Glomerular visceral epithelial cell (primary cell): ENCODE results near the gene TUBE1.
"Not testable (repeated sequence)": the region's sequence is repeated elsewhere in the genome, so short reads cannot be mapped to it uniquely, and the experiment has no call there.

Experiments used
- DNase-seq: peaks from one replicate; pipeline ENCODE4 v3.0.0-alpha.2; 2016; ENCODE audit errors: extremely low spot score

The TUBE1 gene, protein sequence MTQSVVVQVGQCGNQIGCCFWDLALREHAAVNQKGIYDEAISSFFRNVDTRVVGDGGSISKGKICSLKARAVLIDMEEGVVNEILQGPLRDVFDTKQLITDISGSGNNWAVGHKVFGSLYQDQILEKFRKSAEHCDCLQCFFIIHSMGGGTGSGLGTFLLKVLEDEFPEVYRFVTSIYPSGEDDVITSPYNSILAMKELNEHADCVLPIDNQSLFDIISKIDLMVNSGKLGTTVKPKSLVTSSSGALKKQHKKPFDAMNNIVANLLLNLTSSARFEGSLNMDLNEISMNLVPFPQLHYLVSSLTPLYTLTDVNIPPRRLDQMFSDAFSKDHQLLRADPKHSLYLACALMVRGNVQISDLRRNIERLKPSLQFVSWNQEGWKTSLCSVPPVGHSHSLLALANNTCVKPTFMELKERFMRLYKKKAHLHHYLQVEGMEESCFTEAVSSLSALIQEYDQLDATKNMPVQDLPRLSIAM

GRCh38 chr6:112087136-112087911, at the start of gene TUBE1, which contains the start of gene FAM229B:
TUBE1 (minus strand) TSS chr6:112087482; CDS start chr6:112087434, 48 bp downstream.
FAM229B (plus strand) TSS chr6:112087591; CDS start chr6:112099284, 11,693 bp downstream.
- peak; percentile 95 for DNase-seq

DNA sequence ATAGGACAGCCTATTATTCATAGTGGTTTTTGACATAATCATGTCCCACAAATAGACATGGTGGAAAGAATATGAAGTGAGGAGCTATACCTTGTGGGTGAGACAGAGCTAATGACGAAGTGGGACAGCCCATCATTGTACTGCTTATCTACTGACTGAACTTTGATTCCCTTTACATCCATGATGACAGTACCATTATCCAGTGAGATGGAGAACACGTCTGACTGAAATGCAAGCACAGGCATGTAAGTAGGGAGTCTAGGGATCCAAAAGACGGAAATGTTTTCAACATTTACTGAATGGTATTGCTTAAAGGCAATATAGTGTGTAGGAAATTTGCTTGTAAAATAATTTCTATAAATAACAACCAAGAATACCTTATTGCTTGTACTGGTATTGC, 43.6 kb upstream of the TUBE1 start:
- no peak for DNase-seq

- no peak for DNase-seq
Measured at GRCh38 chr6:112128208-112128607, 40.9 kb upstream of the TUBE1 start.

DNA sequence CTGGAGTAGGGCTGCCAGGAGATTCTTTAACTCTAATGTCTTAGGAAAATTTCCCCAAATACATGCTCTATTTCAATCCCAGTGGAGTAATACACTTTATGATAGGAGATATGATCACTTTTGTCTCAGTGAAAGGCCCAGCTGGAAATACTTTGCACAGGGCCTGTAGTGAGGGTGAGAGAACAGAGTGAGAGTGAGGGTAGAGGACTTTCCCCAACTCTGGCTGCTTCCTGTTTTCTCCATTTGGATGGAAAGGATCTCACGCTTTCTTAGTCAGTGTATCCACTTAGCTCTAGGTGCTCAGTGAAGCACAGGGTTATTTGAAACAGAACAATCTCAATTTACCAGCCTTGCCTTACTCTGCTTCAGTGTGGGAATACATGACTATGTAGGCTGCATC, 36.7 kb upstream of the TUBE1 start:
- DNase-seq = no peak

DNA sequence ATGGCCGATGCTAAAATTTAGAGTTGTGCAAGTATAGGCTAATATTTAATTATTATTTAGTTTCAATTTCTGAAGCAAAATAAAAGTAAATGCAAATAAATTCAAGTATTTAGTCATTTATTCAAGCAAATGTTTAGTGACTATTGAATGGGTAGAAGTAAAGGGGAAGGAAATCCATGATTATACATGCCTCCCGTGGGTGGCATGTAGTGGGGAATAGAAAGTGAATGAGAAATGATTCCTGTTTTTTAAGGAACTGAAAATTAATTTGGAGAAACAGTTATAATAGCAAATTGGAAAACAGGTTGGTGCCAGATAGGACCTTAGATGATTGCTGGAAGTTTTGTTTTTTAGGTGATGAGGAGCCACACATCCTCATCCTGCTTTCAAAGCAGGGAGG, 35.5 kb upstream of the TUBE1 start:
- DNase-seq = no peak

- no peak for DNase-seq
Measured at GRCh38 chr6:112118034-112118433, 30.8 kb upstream of the TUBE1 start.

DNA sequence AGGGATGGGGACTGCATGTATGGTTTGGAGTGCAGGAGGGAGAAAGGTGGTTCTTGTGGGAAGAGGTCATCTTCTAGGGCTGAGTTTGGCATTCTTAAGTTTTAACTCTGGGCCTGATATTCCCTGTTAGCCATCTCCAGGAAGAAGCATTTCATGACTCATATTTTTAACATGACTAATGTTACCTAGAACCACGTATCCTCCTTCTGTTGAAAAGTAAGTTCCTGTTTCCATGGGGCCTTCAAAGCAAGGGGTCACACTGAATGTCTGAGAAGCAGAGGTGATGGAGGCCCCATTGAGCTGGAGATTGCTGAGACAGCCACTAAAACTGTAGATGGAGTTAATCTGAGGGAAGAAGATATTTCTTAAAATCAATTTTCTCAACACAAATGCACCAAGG, 30.3 kb upstream of the TUBE1 start:
- DNase-seq = peak; percentile 46

GRCh38 chr6:112116221-112116620, 28.9 kb upstream of the TUBE1 start:
- peak; percentile 7 for DNase-seq

DNA sequence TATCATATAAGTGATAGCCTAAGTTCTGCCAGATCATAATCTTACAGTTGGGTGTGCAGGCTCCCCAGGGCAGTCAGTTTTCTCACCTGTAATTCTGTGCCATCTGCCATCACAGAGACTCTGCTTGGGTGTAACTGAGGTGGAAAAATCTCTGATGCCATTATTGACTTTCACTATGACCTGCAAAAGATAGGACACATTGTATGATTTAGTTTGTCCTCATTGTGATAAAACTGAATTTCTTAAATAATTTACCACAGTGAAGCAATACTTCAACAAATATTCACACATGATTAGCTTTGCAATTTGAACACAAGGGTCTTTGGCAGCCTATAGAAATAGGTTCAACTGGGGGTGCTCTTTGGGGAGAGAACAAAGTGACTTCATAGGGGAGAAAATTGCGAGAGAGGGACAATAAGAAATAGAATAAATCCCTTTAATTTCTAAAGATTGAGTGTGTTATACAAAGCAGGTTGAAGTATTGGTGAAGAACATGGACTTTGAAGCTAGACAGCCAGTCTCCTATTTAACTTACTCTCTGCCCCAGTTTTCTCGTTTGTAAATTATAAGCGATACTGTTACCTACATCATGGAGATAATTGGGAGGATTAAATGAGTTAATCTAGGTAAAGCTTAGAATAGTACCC, 27.4 kb upstream of the TUBE1 start:
- DNase-seq = no peak

- DNase-seq = no peak
Measured at GRCh38 chr6:112113918-112114317, 26.6 kb upstream of the TUBE1 start.

- DNase-seq = no peak
Measured at GRCh38 chr6:112113431-112113830, 26.1 kb upstream of the TUBE1 start.

DNA sequence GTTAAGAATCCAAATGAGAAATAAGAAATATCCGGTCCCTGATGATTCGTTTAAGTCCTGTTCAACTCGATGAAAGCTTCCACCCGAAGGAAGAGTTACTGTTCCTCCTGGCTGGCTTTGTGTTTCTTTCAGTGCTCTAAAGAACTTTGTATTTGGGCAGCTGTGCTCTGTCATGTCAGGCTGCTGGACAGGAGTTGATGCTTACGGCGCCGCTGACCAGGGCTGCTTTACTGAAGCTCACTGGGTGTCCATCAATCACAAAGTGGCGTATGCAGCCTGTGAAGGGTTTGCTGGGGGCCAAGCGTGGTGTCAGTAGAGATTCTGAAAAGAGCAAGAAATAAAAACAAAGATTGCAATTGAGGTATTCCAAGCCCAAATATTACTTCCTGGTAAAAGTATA, 22.0 kb upstream of the TUBE1 start:
- DNase-seq = no peak

GRCh38 chr6:112106562-112106961, 19.3 kb upstream of the TUBE1 start:
- DNase-seq = no peak

- DNase-seq = not testable (repeated sequence)
Measured at GRCh38 chr6:112106026-112106425, 18.7 kb upstream of the TUBE1 start.

DNA sequence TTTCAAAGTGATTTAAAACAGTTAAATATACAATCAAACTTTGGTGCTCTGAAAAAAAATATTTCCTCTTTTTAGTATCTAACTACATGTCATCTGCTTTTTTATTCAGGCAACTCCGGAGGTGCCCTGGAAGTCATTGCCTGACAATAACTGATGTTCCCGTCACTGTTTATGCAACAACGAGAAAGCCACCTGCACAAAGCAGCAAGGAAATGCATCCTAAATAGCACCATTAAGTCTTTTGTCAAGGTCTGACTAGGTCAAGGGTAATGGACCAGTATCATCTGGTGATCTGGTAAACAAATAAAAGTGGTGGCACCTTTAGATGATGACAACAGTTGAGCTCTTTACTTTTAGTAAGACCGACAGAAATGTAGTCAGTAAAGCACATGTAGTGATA, 13.3 kb upstream of the TUBE1 start:
- DNase-seq = no peak

DNA sequence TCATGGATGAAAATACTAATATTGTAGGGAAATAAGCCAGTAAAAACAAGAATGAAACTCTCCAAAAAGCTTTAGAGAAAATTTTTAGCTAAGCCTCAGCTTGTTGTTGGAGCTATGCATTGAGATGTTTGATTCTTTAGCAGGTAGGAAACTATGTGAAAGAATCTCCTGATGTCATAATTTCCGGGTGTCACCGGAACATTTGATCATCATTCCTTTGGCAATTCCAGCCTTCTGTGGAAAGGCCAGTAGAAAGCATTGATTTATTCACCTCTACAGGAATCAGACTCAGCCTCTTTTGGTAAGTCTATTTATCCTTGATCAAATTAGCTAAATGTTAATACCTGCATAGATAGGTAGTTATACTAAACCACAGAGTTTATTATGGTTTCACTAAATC, 9.6 kb upstream of the TUBE1 start:
- DNase-seq = no peak

DNA sequence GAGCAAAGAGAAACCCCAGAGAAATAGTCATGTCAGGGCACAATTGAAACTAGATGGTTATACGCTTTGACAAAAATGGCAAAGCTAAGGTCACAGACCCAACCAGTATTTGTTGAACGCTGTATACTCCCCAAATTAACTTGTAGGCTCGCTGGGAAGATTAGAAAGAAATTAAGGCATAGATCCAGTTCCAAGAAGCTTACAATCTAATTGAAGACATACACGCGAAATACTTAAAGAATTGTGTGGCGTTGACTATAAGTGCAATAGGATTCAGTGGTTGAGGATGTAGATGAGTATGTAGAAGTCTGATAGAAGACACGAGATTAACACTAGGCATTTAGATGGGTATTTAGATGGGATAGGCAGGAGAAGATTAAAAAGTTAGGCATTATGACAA, 634 bp upstream of the TUBE1 start:
- DNase-seq = no peak

GRCh38 chr6:112086744-112087135, 542 bp downstream of the TUBE1 start:
- peak; percentile 47 for DNase-seq

DNA sequence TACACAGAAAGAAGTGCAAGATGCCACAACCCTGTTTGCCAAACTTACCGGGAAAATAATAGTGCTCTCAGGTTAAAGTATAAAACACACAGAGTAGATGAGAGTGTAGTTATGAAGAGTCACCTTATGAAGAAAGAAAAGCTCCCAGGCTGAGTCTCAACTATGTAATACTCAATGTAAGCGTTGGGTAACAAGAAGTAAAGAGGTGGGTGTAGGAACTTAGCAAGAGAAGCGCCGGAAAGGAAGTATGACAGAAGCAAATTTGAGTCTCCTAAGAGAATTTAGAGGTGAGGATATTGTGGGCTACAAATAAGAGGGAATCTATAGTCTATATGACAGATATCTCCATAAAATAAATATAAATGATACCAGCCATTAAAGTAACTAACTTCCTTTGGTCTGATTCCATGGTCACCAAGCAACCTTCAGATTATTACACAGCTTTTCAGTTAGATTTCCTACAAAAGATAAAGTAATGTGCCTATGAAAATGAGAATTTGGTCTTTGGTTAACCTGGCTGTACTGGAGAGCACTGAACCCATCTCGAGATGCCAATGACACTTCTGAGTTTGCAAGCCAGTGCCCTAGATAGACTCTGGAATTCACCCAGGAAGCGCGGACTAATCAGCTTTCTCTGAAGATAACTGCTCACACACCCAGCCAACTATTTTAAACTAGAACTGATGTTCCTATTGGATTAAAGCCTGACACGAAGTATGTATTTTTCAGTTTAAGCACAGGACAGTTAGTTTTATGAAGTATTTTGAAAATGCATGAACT, 1.8 kb downstream of the TUBE1 start:
- no peak for DNase-seq

GRCh38 chr6:112081569-112081968, 5.7 kb downstream of the TUBE1 start:
- DNase-seq = no peak

- no peak for DNase-seq
Measured at GRCh38 chr6:112066606-112067005, 20.7 kb downstream of the TUBE1 start.
